22Rv1 (cell line): ENCODE data around the gene HTRA3.

Source experiments
- CTCF ChIP-seq: fragments of 450-650 bp; IDR thresholded peaks from 2 replicates; pipeline ENCODE4 v1.5.1; 2017; ENCODE audit warnings: mild to moderate bottlenecking
- ZFX ChIP-seq: fragments of 450-650 bp; IDR thresholded peaks from 2 replicates; pipeline ENCODE4 v1.6.1; 2017; ENCODE audit warnings: antibody characterized with exemption, borderline replicate concordance

GRCh38 chr4:8221476-8221875 lies 48.1 kb upstream of the HTRA3 start:
- no peak for TF ChIP-seq CTCF
- no peak for TF ChIP-seq ZFX
